Kidney epithelial cell (primary cell): Measurements from ENCODE around the gene SUPT20H. TPM values are rescaled to one million over a fixed set of nuclear protein-coding genes. Genes with fewer than 3 reads are reported as not detected.
"Not testable (repeated sequence)": the region's sequence is repeated elsewhere in the genome, so short reads cannot be mapped to it uniquely, and the experiment has no call there.

Experiments used
- DNase-seq: peaks from one replicate; pipeline ENCODE4 v3.0.0-alpha.2; 2010; ENCODE audit warnings: low read depth
- H3K27me3 ChIP-seq: 2 replicates; pipeline ENCODE4 v1.6.0; 2011; ENCODE audit warnings: low read length; ENCODE audit not compliant: control insufficient read depth, insufficient read depth
- H3K36me3 ChIP-seq: 2 replicates; pipeline ENCODE4 v1.5.1; 2011; ENCODE audit warnings: low read length; ENCODE audit not compliant: control insufficient read depth, insufficient read depth
- H3K4me3 ChIP-seq: 2 replicates; pipeline ENCODE4 v1.5.1; 2011; ENCODE audit warnings: low read depth, mild to moderate bottlenecking, control low read depth, low read length
- CTCF ChIP-seq: IDR thresholded peaks from 2 replicates; pipeline ENCODE4 v1.5.1; 2011; ENCODE audit warnings: mild to moderate bottlenecking, moderate library complexity, low read length, control low read depth, inconsistent platforms; ENCODE audit not compliant: insufficient read depth, poor library complexity, severe bottlenecking
- total RNA-seq: library from RNA; depleted of rRNA; stranded (reverse); fragments of >200 nt; gene quantifications from 2 replicates; pipeline ENCODE4 v1.2.3, GENCODE V29; 2015

SUPT20H gene
- total RNA-seq, 1 donor from 2014 or later = 58.6 TPM

GRCh38 chr13:37069597-37070103, 10.2 kb upstream of the SUPT20H start:
- TF ChIP-seq CTCF = no peak
- no peaks in the 10 kb centered on the region for H3K36me3 ChIP-seq
- DNase-seq = no peak

GRCh38 chr13:37068962-37069361, 9.5 kb upstream of the SUPT20H start:
- peak; percentile 18 for TF ChIP-seq CTCF
- Histone ChIP-seq H3K36me3 (no peaks in the 10 kb centered on the region), H3K27me3 (no peaks in the 10 kb centered on the region), H3K4me3 (no peak overlapping the region)
- DNase-seq = no peak

More at GRCh38 chr13:37069597-37070103, 10.2 kb upstream of the SUPT20H start:
- H3K27me3 ChIP-seq = no peaks in the 10 kb centered on the region
- no peak overlapping the region for H3K4me3 ChIP-seq

GRCh38 chr13:37067874-37068273, 8.4 kb upstream of the SUPT20H start:
- Histone ChIP-seq H3K27me3 (no peaks in the 10 kb centered on the region), H3K36me3 (no peaks in the 10 kb centered on the region), H3K4me3 (no peak overlapping the region)
- TF ChIP-seq CTCF = no peak
- no peak for DNase-seq

GRCh38 chr13:37065890-37066526, 6.5 kb upstream of the SUPT20H start:
- no peak for TF ChIP-seq CTCF

GRCh38 chr13:37059848-37060192, 332 bp upstream of the SUPT20H start:
- no peak for TF ChIP-seq CTCF
- no peak for DNase-seq
- Histone ChIP-seq H3K4me3 (peak overlapping the region; percentile 80), H3K36me3 (peaks cover 1% of the 10 kb centered on the region), H3K27me3 (no peaks in the 10 kb centered on the region)

More at GRCh38 chr13:37065890-37066526, 6.5 kb upstream of the SUPT20H start:
- no peak overlapping the region for H3K4me3 ChIP-seq
- H3K27me3 ChIP-seq = no peaks in the 10 kb centered on the region
- H3K36me3 ChIP-seq = no peaks in the 10 kb centered on the region
- no peak for DNase-seq

GRCh38 chr13:37056228-37056627, 3.3 kb downstream of the SUPT20H start:
- not testable (repeated sequence) for DNase-seq, H3K36me3 ChIP-seq, H3K27me3 ChIP-seq, H3K4me3 ChIP-seq

- H3K4me3 ChIP-seq, H3K27me3 ChIP-seq, H3K36me3 ChIP-seq, DNase-seq: not testable (repeated sequence)
Measured at GRCh38 chr13:37053111-37053510, 6.4 kb downstream of the SUPT20H start.
